H9 (cell line): ENCODE data around the gene DNAAF5. TPM values are rescaled to one million over a fixed set of nuclear protein-coding genes. Genes with fewer than 3 reads are reported as not detected.

ENCODE experiments used
- DNase-seq: peaks from one replicate; pipeline ENCODE4 v3.0.0-alpha.2; 2017
- H2AFZ ChIP-seq: one replicate; pipeline ENCODE4 v1.6.1; 2013; ENCODE audit warnings: mild to moderate bottlenecking, low read length, control low read depth, moderate library complexity
- H2AK5ac ChIP-seq: 2 replicates; pipeline ENCODE4 v1.6.1; 2013; ENCODE audit warnings: low read length, control low read depth, mixed read lengths; ENCODE audit not compliant: insufficient read length
- H2BK120ac ChIP-seq: one replicate; pipeline ENCODE4 v1.6.1; 2013; ENCODE audit warnings: low read depth, mild to moderate bottlenecking, low read length, control low read depth, inconsistent platforms; ENCODE audit not compliant: poor library complexity, severe bottlenecking
- H2BK12ac ChIP-seq: 2 replicates; pipeline ENCODE4 v1.6.1; 2013; ENCODE audit warnings: low read length, control low read depth, mixed read lengths, low read depth; ENCODE audit not compliant: insufficient read length
- H2BK15ac ChIP-seq: 2 replicates; pipeline ENCODE4 v1.6.1; 2013; ENCODE audit warnings: low read depth, low read length, control low read depth
- H2BK20ac ChIP-seq: one replicate; pipeline ENCODE4 v1.6.1; 2013; ENCODE audit warnings: low read depth, mild to moderate bottlenecking, low read length, control low read depth, inconsistent platforms; ENCODE audit not compliant: poor library complexity, severe bottlenecking
- H2BK5ac ChIP-seq: 2 replicates; pipeline ENCODE4 v1.6.1; 2013; ENCODE audit warnings: low read length, control low read depth, mixed read lengths; ENCODE audit not compliant: insufficient read length
- H3K14ac ChIP-seq: 2 replicates; pipeline ENCODE4 v1.6.1; 2013; ENCODE audit warnings: low read length, control low read depth; ENCODE audit not compliant: insufficient read depth
- H3K18ac ChIP-seq: 2 replicates; pipeline ENCODE4 v1.6.1; 2013; ENCODE audit warnings: low read depth, mild to moderate bottlenecking, mixed read lengths, low read length, control low read depth; ENCODE audit not compliant: insufficient read length
- H3K23ac ChIP-seq: 2 replicates; pipeline ENCODE4 v1.6.1; 2013; ENCODE audit warnings: low read length, control low read depth, mixed read lengths, low read depth; ENCODE audit not compliant: insufficient read length
- H3K23me2 ChIP-seq: 2 replicates; pipeline ENCODE4 v1.6.1; 2013; ENCODE audit warnings: low read depth, mild to moderate bottlenecking, mixed read lengths, low read length, control low read depth; ENCODE audit not compliant: insufficient read length, poor library complexity, severe bottlenecking
- H3K27ac ChIP-seq: 2 replicates; pipeline ENCODE4 v1.5.1; 2013; ENCODE audit warnings: low read length, control low read depth, mixed read lengths, low read depth; ENCODE audit not compliant: insufficient read length
- H3K27me3 ChIP-seq: 2 replicates; pipeline ENCODE4 v1.6.1; 2013; ENCODE audit warnings: low read length, control low read depth, inconsistent platforms; ENCODE audit not compliant: insufficient read depth
- H3K4ac ChIP-seq: 2 replicates; pipeline ENCODE4 v1.6.1; 2013; ENCODE audit warnings: low read depth, mild to moderate bottlenecking, control low read depth, inconsistent platforms, low read length, moderate library complexity
- H3K4me1 ChIP-seq: 2 replicates; pipeline ENCODE4 v1.6.1; 2013; ENCODE audit warnings: low read length, control low read depth, inconsistent platforms; ENCODE audit not compliant: insufficient read depth
- H3K4me2 ChIP-seq: 2 replicates; pipeline ENCODE4 v1.6.1; 2013; ENCODE audit warnings: low read length, control low read depth, mixed read lengths; ENCODE audit not compliant: insufficient read length, insufficient read depth
- H3K56ac ChIP-seq: 2 replicates; pipeline ENCODE4 v1.6.1; 2013; ENCODE audit warnings: low read depth, mild to moderate bottlenecking, mixed read lengths, low read length, control low read depth; ENCODE audit not compliant: insufficient read length
- H3K79me1 ChIP-seq: 2 replicates; pipeline ENCODE4 v1.6.1; 2013; ENCODE audit warnings: low read depth, mild to moderate bottlenecking, moderate library complexity, low read length, control low read depth, inconsistent platforms; ENCODE audit not compliant: insufficient read depth, poor library complexity, severe bottlenecking
- H3K79me2 ChIP-seq: 2 replicates; pipeline ENCODE4 v1.6.1; 2013; ENCODE audit warnings: low read length, control low read depth, inconsistent platforms; ENCODE audit not compliant: insufficient read depth
- H3K9ac ChIP-seq: 2 replicates; pipeline ENCODE4 v1.6.1; 2013; ENCODE audit warnings: low read length, control low read depth, mixed read lengths; ENCODE audit not compliant: insufficient read length; ENCODE audit errors: extremely low read depth
- H3K9me3 ChIP-seq: one replicate; pipeline ENCODE4 v1.6.1; 2013; ENCODE audit warnings: low read depth, low read length, inconsistent platforms; ENCODE audit not compliant: control insufficient read depth
- H3T11ph ChIP-seq: one replicate; pipeline ENCODE4 v1.6.1; 2013; ENCODE audit warnings: mild to moderate bottlenecking, low read length, control low read depth, inconsistent platforms
- H4K20me1 ChIP-seq: one replicate; pipeline ENCODE4 v1.6.1; 2013; ENCODE audit not compliant: control insufficient read depth, insufficient read length, insufficient read depth
- H4K5ac ChIP-seq: 2 replicates; pipeline ENCODE4 v1.6.1; 2013; ENCODE audit warnings: low read depth, mild to moderate bottlenecking, mixed read lengths, low read length, control low read depth; ENCODE audit not compliant: insufficient read length
- H4K8ac ChIP-seq: replicated peaks from 2 replicates; pipeline ENCODE4 v1.6.1; 2013; ENCODE audit warnings: low read length, control low read depth, mixed read lengths, low read depth; ENCODE audit not compliant: insufficient read length
- H4K91ac ChIP-seq: 2 replicates; pipeline ENCODE4 v1.6.1; 2013; ENCODE audit warnings: low read depth, mild to moderate bottlenecking, moderate library complexity, mixed read lengths, low read length, control low read depth; ENCODE audit not compliant: insufficient read length
- H3K27ac Mint-ChIP-seq, 3 experiments: 2 replicates in 2 of 3; 3 replicates in 1 of 3; pipeline ENCODE4 v1.8.0; 2020 to 2021; ENCODE audit warnings: mixed read lengths in 3 of 3, mild to moderate bottlenecking in 1 of 3, moderate library complexity in 1 of 3
- H3K27me3 Mint-ChIP-seq: 2 replicates; pipeline ENCODE4 v1.8.0; 2021; ENCODE audit warnings: low read depth, mild to moderate bottlenecking, moderate library complexity, mixed read lengths
- H3K36me3 Mint-ChIP-seq, 3 experiments: 2 replicates in 2 of 3; 3 replicates in 1 of 3; pipeline ENCODE4 v1.8.0; 2020 to 2021; ENCODE audit warnings: low read depth in 3 of 3, mixed read lengths in 3 of 3; ENCODE audit not compliant: insufficient read depth in 1 of 3
- H3K4me1 Mint-ChIP-seq, 2 experiments: 2 replicates each; pipeline ENCODE4 v1.8.0; 2020; ENCODE audit warnings: mixed read lengths in 2 of 2
- H3K4me3 Mint-ChIP-seq, 2 experiments: 2 replicates in 1 of 2; 3 replicates in 1 of 2; pipeline ENCODE4 v1.8.0; 2020 to 2021; ENCODE audit warnings: mild to moderate bottlenecking in 2 of 2, mixed read lengths in 2 of 2, moderate library complexity in 1 of 2
- H3K9me3 Mint-ChIP-seq, 2 experiments: 2 replicates in 1 of 2; 3 replicates in 1 of 2; pipeline ENCODE4 v1.8.0; 2020; ENCODE audit warnings: mild to moderate bottlenecking in 2 of 2, mixed read lengths in 2 of 2, moderate library complexity in 1 of 2
- WGBS: extraction: QIAGEN DNeasy Blood & Tissue Kit; methylation state at CpG from one replicate; pipeline ENCODE4 v1.1.7; 2013; ENCODE audit warnings: missing lambda C conversion rate, low lambda C conversion rate, mixed read lengths; ENCODE audit not compliant: insufficient read length; ENCODE audit errors: extremely low coverage; 5-methylcytosine and 5-hydroxymethylcytosine counted together
- total RNA-seq: library from RNA; stranded (reverse); gene quantifications from 2 replicates; pipeline ENCODE4 v1.2.1, GENCODE V29; 2021
- TF ChIP-seq, protein P1 (sequence below): fragments of 200-600 bp; sonication (generic); conservative IDR thresholded peaks from 3 replicates; pipeline ENCODE4 v1.8.0; 2021; ENCODE audit warnings: antibody characterized with exemption, mild to moderate bottlenecking

Gene DNAAF5
- total RNA-seq, 1 experiment from 2014 or later, result 43.5 TPM

GRCh38 chr7:739455-739982 lies 13.0 kb downstream of the DNAAF5 start:
- Histone ChIP-seq H3K27ac (no peak overlapping the region), H4K20me1 (no peaks in the 10 kb centered on the region), H3K4ac (no peak overlapping the region), H3K4me2 (no peak overlapping the region), H3K4me1 (no peaks in the 10 kb centered on the region), H3K27me3 (no peaks in the 10 kb centered on the region), H3K14ac (no peak overlapping the region), H2BK20ac (no peak overlapping the region), H3T11ph (no peak overlapping the region), H4K8ac (no peak overlapping the region), H3K79me1 (peaks cover 2% of the 10 kb centered on the region), H3K56ac (no peak overlapping the region), H2AK5ac (no peak overlapping the region), H2AFZ (no peak overlapping the region), H4K5ac (no peak overlapping the region), H3K9me3 (peaks cover 9% of the 10 kb centered on the region), H2BK5ac (no peak overlapping the region), H2BK12ac (no peak overlapping the region), H2BK15ac (no peak overlapping the region), H4K91ac (no peak overlapping the region), H3K9ac (no peak overlapping the region), H3K23ac (no peak overlapping the region), H3K18ac (no peak overlapping the region), H3K23me2 (no peaks in the 10 kb centered on the region), H3K79me2 (peaks cover 12% of the 10 kb centered on the region; the same call in 1 of the 2 replicates), H2BK120ac (no peak overlapping the region)
- no peaks in the 10 kb centered on the region; a peak in 1 of 5 replicates for H3K9me3 Mint-ChIP-seq
- no peak overlapping the region for H3K4me3 Mint-ChIP-seq
- DNase-seq, result no peak
- TF ChIP-seq, protein P1, sequence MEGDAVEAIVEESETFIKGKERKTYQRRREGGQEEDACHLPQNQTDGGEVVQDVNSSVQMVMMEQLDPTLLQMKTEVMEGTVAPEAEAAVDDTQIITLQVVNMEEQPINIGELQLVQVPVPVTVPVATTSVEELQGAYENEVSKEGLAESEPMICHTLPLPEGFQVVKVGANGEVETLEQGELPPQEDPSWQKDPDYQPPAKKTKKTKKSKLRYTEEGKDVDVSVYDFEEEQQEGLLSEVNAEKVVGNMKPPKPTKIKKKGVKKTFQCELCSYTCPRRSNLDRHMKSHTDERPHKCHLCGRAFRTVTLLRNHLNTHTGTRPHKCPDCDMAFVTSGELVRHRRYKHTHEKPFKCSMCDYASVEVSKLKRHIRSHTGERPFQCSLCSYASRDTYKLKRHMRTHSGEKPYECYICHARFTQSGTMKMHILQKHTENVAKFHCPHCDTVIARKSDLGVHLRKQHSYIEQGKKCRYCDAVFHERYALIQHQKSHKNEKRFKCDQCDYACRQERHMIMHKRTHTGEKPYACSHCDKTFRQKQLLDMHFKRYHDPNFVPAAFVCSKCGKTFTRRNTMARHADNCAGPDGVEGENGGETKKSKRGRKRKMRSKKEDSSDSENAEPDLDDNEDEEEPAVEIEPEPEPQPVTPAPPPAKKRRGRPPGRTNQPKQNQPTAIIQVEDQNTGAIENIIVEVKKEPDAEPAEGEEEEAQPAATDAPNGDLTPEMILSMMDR, result no peak
- H3K27me3 Mint-ChIP-seq, result no peaks in the 10 kb centered on the region
- H3K27ac Mint-ChIP-seq, result peak overlapping the region in 1 of 3 experiments; percentile 21; a peak in 1 of 7 replicates
- H3K4me1 Mint-ChIP-seq, result 0 out of 4 replicates have a peak, but pooled peaks cover 0 to 2% of the 10 kb centered on the region in 2 experiments
- WGBS, result no CpG with 5 or more reads among the region's 31 CpGs
- peaks cover 20 to 33% (median 27%) of the 10 kb centered on the region in 3 experiments; a peak in 6 of 7 replicates for H3K36me3 Mint-ChIP-seq
